Glomerular endothelial cell (primary cell): ENCODE results near the gene TEKTIP1. TPM values are rescaled to one million over a fixed set of nuclear protein-coding genes. Genes with fewer than 3 reads are reported as not detected.
"Not testable (repeated sequence)": the region's sequence is repeated elsewhere in the genome, so short reads cannot be mapped to it uniquely, and the experiment has no call there.

Experiments
- DNase-seq: peaks from one replicate; pipeline ENCODE4 v3.0.0-alpha.2; 2011; ENCODE audit warnings: low read depth, low spot score; ENCODE audit errors: extremely low read depth
- total RNA-seq: library from RNA; depleted of rRNA; stranded (reverse); fragments of >200 nt; gene quantifications from 2 replicates; pipeline ENCODE4 v1.2.3, GENCODE V29; 2015

The TEKTIP1 gene
- total RNA-seq, 1 donor from 2014 or later, result not detected

- no peak for DNase-seq
These were observed 16.3 kb upstream of the TEKTIP1 start for GRCh38 chr19:3522421-3523360.

- no peak for DNase-seq
These were observed 15.5 kb upstream of the TEKTIP1 start for GRCh38 chr19:3523361-3524077.

DNA sequence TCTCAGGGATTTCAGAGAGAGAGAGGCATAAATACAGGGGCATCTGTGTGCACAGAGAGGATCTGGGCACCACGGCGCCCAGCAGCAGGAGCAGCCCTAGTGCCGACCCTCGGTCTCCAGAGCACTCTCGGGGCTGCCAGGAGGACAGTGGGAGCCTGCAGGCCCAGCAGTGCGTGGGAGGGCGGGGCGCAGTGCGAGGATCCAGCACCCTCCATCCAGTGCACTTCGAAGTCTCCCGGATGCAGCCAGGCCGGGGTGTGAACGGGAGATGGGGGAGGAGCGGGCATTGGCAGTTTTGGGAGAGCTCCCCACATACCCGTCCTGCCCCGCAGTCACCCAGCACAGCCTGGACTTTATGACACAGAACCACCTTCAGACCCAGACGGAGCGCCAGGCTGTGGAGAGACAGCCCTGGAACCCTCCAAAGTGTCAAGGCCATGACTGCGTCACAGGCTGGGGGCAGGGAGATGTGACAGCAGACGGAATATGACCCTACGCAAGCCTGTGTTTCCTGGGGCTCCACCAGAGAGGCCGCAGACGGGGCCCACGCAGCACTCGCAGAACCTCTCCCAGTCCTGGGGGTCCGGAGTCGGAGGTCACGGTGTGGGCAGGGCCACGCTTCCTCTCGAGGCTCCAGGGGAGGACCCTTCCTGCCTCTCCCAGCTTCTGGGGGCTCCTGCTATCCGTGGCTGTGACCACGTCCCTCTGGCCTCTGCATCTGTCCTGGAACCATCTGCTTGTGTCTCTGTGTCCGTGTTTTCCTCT is 14.7 kb upstream of the TEKTIP1 start:
- no peak for DNase-seq

GRCh38 chr19:3524904-3525451 is 14.0 kb upstream of the TEKTIP1 start:
- no peak for DNase-seq

DNA sequence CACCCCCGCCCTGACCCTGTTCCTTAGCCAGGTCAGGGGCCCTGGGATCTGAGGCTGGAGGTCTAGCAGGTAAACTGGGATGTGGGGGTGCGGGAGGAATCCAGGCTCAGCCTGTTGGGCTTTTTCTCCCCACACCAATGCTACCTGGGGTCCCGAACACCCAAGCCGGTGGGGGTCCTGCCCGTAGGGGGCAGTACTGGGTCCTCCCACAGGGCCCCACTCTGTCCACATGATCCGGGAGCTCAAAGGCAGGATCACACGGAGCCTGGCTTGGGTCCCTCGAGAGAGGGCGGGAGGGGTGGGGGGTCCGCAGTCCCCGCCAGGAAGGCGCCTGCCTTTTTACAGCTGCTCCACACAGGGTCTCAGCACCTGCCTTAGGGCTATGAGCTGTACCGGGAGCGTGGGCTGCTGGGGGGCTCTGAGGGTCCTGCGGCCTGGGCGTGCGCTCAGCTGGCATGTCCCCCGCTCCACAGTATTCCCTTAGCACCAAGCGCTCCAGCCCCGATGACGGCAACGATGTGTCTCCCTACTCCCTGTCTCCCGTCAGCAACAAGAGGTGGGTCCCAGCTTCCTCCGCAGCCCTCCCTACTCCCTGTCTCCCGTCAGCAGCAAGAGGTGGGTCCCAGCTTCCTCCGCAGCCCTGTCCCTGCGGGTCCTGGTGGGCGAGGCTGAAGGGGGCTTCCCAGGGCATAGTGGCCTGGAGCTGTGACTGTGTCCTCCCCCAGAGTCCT is 12.3 kb upstream of the TEKTIP1 start:
- DNase-seq, result no peak

DNA sequence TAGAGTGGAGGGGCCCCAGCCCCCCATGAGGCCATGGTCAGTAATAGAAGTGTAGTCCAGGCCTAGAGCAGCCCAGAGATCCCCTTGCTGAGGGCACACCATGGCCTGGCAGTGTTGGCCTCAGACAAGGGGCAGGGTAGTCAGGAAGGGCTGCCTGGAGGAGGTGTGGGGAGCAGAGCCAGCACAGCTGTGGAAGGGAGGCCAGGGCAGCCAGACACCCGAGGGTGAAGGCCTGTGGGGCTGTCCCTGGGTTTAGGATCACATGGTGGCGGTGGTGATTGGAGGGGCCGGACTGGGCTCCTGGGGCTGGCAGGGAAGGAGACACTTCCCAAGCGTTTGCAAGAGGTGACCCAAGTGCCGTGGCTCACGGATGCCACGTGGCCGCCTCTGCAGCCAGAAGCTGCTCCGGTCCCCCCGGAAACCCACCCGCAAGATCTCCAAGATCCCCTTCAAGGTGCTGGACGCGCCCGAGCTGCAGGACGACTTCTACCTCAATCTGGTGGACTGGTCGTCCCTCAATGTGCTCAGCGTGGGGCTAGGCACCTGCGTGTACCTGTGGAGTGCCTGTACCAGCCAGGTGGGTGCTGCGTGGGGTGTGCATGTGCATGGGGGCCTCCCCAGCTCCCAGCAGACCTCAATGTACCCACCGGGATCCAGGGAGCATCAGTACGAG is 11.6 kb upstream of the TEKTIP1 start:
- DNase-seq, result no peak

GRCh38 chr19:3528080-3528479 is 10.9 kb upstream of the TEKTIP1 start:
- DNase-seq, result no peak

DNA sequence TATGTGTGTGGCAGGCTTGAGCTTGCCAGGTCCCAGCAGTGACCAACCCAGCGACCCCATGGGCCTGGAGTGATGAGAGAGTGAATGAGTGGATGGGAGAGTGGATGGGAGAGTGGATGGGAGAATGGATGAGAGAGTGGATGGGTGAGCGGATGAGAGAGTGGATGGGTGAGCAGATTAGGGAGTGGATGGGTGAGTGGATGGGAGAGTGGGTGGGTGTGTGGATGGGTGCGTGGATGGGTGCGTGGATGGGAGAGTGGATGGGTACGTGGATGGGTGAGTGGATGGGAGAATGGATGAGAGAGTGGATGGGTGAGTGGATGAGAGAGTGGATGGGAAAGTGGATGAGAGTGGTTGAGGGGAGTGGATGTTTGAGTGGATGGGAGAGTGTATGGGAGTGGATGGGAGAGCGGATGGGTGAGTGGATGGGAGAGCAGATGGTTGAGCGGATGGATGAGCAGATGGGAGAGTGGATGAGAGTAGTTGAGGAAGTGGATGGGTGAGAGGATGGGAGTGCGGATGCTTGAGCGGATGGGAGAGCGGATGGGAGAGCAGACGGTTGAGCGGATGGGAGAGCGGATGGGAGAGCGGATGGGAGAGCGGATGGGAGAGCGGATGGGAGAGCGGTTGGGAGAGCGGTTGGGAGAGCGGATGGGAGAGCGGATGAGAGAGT is 10.3 kb upstream of the TEKTIP1 start:
- no peak for DNase-seq

DNA sequence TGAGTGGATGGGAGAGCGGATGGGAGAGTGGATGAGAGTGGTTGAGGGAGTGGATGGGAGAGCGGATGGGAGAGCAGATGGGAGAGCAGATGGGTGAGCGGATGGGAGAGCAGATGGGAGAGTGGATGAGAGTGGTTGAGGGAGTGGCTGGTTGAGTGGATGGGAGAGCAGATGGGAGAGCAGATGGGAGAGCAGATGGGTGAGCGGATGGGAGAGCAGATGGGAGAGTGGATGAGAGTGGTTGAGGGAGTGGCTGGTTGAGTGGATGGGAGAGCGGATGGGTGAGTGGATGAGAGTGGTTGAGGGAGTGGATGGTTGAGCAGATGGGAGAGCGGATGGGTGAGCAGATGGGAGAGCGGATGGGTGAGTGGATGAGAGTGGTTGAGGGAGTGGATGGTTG is 9.7 kb upstream of the TEKTIP1 start:
- DNase-seq, result not testable (repeated sequence)

- DNase-seq, result no peak
These were observed 8.6 kb upstream of the TEKTIP1 start for GRCh38 chr19:3530389-3530788.

DNA sequence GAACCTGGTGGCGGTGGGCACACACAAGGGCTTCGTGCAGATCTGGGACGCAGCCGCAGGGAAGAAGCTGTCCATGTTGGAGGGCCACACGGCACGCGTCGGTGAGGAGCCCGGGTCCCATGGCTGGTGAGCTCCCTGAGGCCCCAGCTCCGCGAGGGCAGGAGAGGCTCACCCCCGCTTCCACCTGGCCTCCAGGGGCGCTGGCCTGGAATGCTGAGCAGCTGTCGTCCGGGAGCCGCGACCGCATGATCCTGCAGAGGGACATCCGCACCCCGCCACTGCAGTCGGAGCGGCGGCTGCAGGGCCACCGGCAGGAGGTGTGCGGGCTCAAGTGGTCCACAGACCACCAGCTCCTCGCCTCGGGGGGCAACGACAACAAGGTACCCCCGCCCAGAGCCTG is 7.3 kb upstream of the TEKTIP1 start:
- no peak for DNase-seq

DNA sequence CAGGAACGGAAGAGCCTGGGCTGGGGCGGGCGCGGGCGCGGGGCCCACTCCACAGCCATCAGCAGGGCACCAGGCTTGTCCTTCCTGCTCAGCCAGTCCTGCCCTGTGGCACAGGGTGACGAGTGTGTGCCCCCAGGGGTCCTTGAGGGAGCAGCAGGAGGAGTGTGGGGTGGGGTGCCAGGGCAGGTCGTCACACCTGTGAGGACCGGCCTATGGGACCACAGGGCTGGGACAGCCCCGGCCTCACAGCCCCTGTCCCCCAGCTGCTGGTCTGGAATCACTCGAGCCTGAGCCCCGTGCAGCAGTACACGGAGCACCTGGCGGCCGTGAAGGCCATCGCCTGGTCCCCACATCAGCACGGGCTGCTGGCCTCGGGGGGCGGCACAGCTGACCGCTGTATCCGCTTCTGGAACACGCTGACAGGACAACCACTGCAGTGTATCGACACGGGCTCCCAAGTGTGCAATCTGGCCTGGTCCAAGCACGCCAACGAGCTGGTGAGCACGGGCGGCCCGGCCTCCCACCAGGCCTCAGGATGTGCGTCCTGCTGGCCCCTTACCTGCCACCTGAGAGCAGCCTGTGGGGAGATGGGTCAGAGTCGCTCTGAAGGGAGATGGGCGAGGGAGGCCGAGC is 6.7 kb upstream of the TEKTIP1 start:
- no peak for DNase-seq

DNA sequence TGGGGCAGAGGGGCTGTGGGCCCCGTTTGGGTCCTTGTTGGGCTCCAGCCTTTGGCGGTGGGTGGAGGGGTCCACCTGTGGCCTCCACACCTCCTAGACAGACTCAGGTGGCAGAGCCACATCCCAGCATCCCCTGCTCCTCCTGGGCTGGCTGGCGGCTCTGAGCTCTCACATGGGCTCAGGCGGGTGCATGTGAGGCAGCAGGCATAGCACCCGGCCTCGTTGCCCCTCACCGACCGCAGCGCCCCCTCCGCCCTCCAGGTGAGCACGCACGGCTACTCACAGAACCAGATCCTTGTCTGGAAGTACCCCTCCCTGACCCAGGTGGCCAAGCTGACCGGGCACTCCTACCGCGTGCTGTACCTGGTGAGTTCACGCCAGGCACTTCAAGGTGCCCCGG is 5.9 kb upstream of the TEKTIP1 start:
- DNase-seq, result no peak

GRCh38 chr19:3533563-3534216 is 5.3 kb upstream of the TEKTIP1 start:
- DNase-seq, result no peak

GRCh38 chr19:3534375-3535234 is 4.4 kb upstream of the TEKTIP1 start:
- no peak for DNase-seq

DNA sequence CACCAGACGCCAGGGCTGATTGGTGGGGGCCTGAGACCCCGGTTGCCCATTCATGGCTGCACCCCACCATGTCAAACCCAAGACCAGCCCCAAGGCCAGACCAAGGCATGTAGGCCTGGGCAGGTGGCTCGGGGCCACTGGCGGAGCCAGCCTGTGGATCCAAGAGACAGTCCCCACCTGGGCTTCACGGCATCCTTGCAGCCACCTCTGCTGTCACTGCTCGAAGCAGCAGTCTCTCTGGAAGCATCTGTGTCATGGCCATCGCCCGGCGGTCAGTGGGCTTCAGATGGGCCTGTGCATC is 3.8 kb upstream of the TEKTIP1 start:
- DNase-seq, result no peak

DNA sequence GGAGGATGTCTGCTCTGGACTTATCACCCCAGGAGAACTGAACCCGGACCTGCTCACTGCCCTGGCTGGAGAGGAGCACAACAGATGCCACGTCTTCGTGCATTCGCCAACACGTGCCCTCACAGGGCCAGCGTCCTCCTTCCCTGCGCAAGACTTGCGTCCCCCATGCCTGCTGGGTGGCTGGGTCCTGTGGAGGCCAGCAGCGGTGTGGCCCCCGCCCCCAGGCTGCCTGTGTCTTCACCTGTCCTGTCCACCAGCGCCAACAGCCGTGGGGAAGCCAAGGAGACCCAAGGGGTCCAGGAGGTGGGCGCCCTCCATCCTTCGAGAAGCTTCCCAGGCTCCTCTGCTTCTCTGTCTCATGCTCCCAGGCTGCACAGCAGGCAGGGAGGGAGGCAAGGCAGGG is 3.4 kb upstream of the TEKTIP1 start:
- DNase-seq, result no peak
